Measurements from ENCODE around the gene MED27.

DNA sequence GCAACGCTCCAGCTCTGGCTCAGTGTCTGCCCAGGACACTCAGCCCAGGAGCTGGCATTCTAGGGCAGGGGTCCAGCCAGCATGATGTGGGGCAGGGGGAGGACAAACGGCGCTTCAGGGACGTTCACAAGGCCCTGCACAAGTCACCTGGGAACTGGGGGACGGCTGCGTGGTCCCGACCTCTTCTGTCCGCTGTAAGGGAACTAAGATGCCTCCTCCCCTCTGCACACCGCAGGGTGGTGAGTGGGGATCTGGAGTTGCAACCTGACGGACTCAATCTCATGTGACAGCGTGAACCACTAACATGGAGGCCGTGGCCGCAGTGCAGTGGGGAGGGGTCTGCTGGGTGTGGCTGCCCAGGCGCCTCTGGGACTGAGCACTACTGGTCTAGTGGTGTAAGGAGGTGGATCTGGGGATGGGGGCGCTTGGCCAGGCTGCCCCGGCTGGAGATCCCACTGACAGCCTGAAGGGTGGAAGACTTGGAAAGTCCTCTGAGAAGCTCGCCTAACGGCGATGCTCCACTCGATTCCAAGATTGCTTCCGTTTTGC, 251.8 kb downstream of the MED27 start:
- TF ChIP-seq EZH2 (IDR thresholded peaks at IDR 0.05; ENCODE audit: insufficient read depth, poor library complexity, severe bottlenecking) (no peak), EZH2phosphoT487 (IDR thresholded peaks at IDR 0.05; ENCODE audit: insufficient read depth, low read depth) (no peak)
